GM12872 (cell line): Measurements from ENCODE around the gene AP3B1.

Experiments used
- CTCF ChIP-seq: IDR thresholded peaks from 3 replicates; pipeline ENCODE4 v1.5.1; 2011; ENCODE audit warnings: low read depth, mild to moderate bottlenecking, low read length, moderate library complexity; ENCODE audit not compliant: insufficient read depth

The AP3B1 gene

GRCh38 chr5:78277715-78278114 lies 16.8 kb downstream of the AP3B1 start:
- TF ChIP-seq CTCF, result no peak

GRCh38 chr5:78275998-78276543 lies 18.4 kb downstream of the AP3B1 start:
- no peak for TF ChIP-seq CTCF

- no peak for TF ChIP-seq CTCF
These were observed 19.8 kb downstream of the AP3B1 start for GRCh38 chr5:78274540-78275197.

- no peak for TF ChIP-seq CTCF
These were observed 21.1 kb downstream of the AP3B1 start for GRCh38 chr5:78273436-78273835.

- TF ChIP-seq CTCF, result no peak
These were observed 22.7 kb downstream of the AP3B1 start for GRCh38 chr5:78271766-78272165.

- TF ChIP-seq CTCF, result peak; percentile 27; the same call in 1 of the 3 replicates
These were observed 25.3 kb downstream of the AP3B1 start for GRCh38 chr5:78269088-78269703.

- no peak for TF ChIP-seq CTCF
These were observed 26.1 kb downstream of the AP3B1 start for GRCh38 chr5:78268356-78268755.
